ENCODE data around the gene KCNMB1.

The KCNMB1 gene

DNA sequence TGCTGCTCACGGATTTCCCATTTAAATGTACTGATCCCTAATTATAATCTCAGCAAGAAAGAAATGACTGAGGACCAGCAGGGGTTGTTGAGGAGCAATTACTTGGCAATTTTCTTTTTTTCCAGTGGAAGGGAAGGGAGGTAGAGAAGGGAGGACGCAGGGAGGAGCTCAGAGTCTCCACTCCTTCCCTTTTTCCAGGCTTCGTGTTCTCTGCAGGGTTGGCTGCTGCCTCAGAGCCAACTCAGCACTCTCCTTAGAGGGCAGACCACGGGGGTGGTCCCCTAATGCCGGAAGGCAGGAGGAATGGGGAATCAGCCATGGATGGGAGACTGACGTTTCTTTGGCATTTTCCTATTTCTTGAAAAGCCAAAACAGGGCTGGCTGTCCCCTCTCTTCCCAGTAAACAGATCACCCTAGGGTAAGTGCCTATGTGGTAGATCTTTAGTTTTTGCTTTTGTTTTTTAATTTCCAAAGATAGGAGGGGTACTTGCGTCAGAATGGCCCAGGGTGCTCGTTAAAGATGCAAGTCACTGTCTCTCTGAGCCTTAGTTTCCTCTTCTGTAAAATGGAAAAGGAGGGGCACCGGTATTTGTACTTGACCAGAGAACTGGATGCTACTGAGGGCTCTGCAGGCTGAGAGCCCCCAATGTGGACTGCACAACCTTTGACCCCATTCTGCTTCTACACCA lies 52.0 kb downstream of the KCNMB1 start:
- no peak overlapping the region for H3K27ac ChIP-seq

DNA sequence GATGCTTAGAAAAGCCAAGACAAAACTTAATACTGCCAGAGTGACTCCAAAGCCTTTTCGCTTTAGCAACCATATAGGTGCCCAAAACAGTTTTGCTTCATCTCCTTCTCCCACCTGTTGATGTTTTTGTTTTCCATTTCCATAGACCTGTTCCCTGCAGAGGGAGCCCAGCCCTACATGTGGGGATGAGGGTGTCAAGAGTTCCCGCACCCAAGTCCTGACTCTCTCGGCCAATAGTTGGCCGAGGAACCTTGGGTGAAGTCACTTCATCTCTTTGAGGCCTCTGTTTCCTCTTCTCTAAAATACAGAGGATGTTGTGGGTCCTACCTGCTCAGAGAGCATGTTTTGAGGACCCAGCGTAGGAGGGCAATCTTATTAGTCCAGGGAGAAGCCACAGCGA lies 53.1 kb downstream of the KCNMB1 start:
- TF ChIP-seq CTCF (IDR thresholded peaks at IDR 0.05) = no peak
- TF ChIP-seq ZFX (IDR thresholded peaks at IDR 0.05; ENCODE audit: borderline replicate concordance) = no peak
- H3K27ac ChIP-seq = no peak overlapping the region

More for the DNA sequence above, 52.0 kb downstream of the KCNMB1 start:
- no peak for TF ChIP-seq CTCF (IDR thresholded peaks at IDR 0.05)
- no peak for TF ChIP-seq ZFX (IDR thresholded peaks at IDR 0.05; ENCODE audit: borderline replicate concordance)

- no peak overlapping the region for H3K27ac ChIP-seq
- TF ChIP-seq CTCF (IDR thresholded peaks at IDR 0.05) (no peak), ZFX (IDR thresholded peaks at IDR 0.05; ENCODE audit: borderline replicate concordance) (no peak)
Observed at GRCh38 chr5:170334626-170335025, 54.5 kb downstream of the KCNMB1 start.

DNA sequence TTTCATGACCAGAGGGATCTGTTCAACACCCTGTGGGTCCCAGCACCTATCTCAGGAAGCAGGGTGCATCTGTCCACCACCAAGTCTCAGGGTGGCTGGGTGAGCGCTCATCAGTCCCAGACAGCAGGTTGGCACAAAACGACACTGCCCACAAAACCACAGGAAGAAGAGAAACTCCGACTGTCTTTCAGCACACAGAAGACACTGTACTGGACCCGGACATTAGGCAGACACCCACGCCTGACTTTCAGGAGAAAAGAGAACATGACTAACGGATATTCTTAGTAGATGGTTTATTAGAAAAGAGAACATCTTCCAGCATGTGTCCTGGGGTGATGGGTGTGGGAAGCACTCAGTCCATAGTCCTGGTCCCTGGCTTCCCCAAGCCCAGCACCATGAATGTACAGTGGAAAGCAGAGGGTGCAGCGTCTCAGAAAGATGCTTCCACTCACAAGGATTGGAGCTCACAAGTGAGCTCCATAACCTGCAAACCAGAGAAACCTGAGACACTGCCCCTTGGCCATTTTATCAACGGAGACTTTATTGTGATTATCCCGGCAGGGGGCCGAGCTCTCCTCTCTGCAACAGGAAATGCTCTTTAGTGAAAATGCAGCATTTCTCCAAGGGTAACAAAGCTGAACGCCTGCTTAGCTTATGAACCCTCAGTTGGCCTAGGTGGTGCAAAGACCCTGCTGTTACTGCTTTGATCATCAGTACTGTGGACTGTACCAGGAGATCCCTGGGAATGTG lies 55.8 kb downstream of the KCNMB1 start:
- TF ChIP-seq CTCF (IDR thresholded peaks at IDR 0.05) (no peak), ZFX (IDR thresholded peaks at IDR 0.05; ENCODE audit: borderline replicate concordance) (no peak)
- no peak overlapping the region for H3K27ac ChIP-seq

GRCh38 chr5:170332058-170332457 lies 57.1 kb downstream of the KCNMB1 start:
- TF ChIP-seq CTCF (IDR thresholded peaks at IDR 0.05) (no peak), ZFX (IDR thresholded peaks at IDR 0.05; ENCODE audit: borderline replicate concordance) (no peak)
- no peak overlapping the region for H3K27ac ChIP-seq

DNA sequence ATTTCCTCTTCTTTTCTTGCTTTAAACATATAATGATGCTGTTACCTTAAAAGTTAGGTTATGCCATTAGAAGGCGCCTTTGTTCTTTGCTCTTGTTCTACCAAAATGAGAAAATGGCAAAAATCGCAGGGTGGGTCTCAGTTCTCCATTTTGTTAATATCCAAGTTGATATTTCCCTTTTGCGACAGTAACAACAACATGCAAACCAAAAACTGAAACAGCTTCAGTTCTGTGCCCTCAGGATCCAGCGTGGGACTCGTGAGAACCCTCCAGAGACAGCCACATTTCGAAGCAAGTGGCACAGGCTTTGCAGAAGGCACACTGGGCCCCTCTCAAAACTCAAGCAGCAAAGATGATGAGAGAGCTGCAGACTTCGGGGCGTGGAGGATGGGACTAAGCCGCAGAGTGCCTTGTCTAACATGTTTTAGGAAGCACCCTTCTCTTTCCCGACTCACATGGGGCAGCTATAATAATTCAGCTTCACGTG lies 58.6 kb downstream of the KCNMB1 start:
- H3K27ac ChIP-seq = no peak overlapping the region
- TF ChIP-seq ZFX (IDR thresholded peaks at IDR 0.05; ENCODE audit: borderline replicate concordance) = no peak
- TF ChIP-seq CTCF (IDR thresholded peaks at IDR 0.05) = no peak

DNA sequence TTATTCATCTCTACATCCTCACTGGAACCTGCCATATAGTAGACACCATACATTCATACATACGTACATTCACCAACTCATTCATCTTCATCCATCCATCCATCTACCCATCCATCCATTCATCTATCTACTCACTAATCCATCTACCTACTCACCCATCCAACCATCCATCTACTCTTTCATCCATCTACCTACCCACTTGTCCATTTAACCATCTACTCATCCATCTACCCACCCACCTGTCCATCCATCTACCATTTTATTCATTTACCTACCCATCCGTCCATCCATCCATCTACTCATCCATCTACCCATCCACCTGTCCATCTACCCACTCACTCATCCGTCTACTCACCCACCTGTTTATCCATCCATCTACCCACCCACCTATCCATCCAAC lies 59.6 kb downstream of the KCNMB1 start:
- no peak overlapping the region for H3K27ac ChIP-seq
- no peak for TF ChIP-seq CTCF (IDR thresholded peaks at IDR 0.05)
- TF ChIP-seq ZFX (IDR thresholded peaks at IDR 0.05; ENCODE audit: borderline replicate concordance) = no peak
